Tongue (tissue), 2 donors: Measurements from ENCODE around the gene PIK3C2A. TPM values are rescaled to one million over a fixed set of nuclear protein-coding genes. Genes with fewer than 3 reads are reported as not detected.
"Not testable (repeated sequence)": the region's sequence is repeated elsewhere in the genome, so short reads cannot be mapped to it uniquely, and the experiment has no call there.

Source experiments
- DNase-seq: peaks from one replicate; pipeline ENCODE4 v3.0.0-alpha.2; 2015
- total RNA-seq: library from RNA; depleted of rRNA; stranded (reverse); fragments of >200 nt; gene quantifications from one replicate; pipeline ENCODE4 v1.2.3, GENCODE V29; 2014

PIK3C2A gene
- total RNA-seq = 60.8 TPM

- DNase-seq = peak; percentile 98
Measured at GRCh38 chr11:17207317-17208256, at the start of gene PIK3C2A. TSS of gene PIK3C2A (minus strand) at chr11:17207986. CDS start at chr11:17169741, 38,245 bp downstream.

DNA sequence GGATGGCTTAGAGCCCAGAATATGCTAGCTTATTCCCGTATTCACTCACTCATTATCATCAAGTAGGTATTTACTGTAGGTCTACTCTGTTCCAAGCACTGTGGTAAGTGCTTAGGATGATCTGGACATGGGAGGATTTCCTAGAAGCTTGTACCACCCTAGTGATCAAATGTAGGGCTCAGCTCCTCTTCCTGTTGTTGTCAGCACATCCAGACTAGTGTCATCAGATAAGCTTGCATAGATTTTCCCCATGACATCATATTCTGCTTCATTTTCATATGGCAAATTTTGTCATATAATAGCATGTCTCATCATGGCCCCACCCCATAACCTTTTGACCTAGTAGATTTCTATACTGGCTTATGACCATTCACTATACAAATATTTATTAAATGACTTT is 49.4 kb upstream of the PIK3C2A start:
- DNase-seq = no peak

- DNase-seq = peak; percentile 30
Measured at GRCh38 chr11:17256512-17256911, 48.7 kb upstream of the PIK3C2A start.

DNA sequence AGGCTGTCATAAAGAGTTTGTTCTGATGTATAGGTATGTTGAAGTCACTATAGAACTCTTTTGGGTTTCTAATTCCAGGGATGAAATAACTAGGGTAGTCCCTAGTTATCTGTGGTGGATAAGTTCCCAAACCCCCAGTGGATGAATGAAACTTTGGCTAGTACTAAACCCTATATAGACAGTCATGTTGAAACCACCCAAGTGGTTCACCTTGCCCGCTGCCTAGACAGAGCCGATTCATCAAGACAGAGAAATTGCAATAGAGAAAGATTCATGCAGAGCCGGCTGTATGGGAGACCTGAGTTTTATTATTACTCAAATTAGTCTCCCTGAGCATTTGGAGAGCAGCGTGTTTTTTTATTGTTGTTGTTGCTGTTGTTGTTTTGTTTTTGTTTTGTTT is 44.9 kb upstream of the PIK3C2A start:
- no peak for DNase-seq

- DNase-seq = no peak
Measured at GRCh38 chr11:17250561-17251350, 43.0 kb upstream of the PIK3C2A start.

- no peak for DNase-seq
Measured at GRCh38 chr11:17244046-17244445, 36.3 kb upstream of the PIK3C2A start.

GRCh38 chr11:17242954-17243353 is 35.2 kb upstream of the PIK3C2A start:
- DNase-seq = not testable (repeated sequence)

DNA sequence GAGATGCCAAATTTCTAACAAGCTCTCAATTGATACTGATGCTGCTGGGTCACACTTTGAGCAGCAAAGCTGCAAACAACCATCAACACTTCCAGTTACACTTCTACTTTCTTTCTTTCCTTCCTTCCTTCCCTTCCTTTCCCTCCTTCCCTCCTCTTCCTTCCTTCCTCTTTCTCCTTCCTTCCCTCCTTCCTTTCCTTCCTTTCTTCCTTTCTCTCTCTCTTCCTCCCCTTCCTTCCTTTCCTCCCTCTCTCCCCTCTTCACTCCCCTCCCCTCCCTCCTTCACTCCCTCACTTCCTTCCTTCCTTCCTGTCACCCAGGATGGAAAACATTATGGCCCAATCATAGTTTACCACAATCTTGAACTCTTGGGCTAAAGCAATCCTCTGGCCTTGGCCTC is 33.0 kb upstream of the PIK3C2A start:
- DNase-seq = no peak

DNA sequence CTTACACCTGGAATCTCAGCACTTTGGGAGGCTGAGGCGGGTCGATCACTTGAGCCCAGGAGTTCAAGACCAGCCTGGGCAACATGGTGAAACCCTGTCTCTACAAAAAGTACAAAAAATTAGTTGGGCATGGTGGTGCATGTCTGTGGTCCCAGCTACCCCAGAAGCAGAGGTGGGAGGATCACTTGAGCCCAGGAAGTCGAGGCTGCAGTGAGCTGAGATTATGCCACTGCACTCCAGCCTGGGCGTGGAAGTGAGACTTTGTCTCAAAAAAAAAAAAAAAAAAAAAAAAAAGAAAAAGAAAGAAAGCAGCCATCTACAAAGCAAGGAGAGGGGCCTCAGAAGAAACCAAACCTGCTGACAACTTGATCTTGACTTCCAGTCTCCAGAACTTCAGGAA is 32.1 kb upstream of the PIK3C2A start:
- DNase-seq = not testable (repeated sequence)

GRCh38 chr11:17238377-17238776 is 30.6 kb upstream of the PIK3C2A start:
- peak; percentile 13 for DNase-seq

- DNase-seq = peak; percentile 7
Measured at GRCh38 chr11:17233101-17233500, 25.3 kb upstream of the PIK3C2A start.

- DNase-seq = no peak
Measured at GRCh38 chr11:17230867-17231851, 23.4 kb upstream of the PIK3C2A start.

DNA sequence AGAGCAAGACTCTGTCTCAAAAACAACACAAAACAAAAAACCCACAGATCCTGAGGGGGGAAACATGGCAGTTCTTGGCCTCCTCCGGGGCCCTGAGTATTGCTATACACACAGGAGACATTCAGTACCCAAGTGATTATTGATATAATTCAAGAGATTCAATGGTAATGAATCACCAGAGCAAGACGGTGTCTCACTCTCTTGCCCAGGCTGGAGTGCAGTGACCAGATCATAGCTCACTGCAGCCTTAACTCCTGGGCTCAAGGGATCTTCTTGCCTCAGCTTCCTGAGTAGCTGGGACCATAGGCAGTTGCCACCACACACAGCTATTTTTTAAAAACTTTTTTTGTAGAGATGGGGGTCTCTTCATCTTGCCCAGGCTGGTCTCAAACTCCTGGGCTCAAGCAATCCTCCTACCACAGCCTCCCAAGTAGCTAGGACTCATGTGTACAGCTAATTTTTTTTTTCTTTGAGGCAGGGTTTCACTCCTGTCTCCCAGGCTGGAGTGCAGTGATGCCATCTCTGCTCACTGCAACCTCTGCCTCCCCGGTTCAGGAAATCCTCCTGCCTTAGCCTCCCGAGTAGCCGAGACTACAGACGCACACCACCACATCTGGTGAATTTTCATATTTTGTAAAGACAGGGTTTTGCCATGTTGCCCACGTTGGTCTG is 21.8 kb upstream of the PIK3C2A start:
- no peak for DNase-seq

- DNase-seq = not testable (repeated sequence)
Measured at GRCh38 chr11:17228186-17228925, 20.6 kb upstream of the PIK3C2A start.

DNA sequence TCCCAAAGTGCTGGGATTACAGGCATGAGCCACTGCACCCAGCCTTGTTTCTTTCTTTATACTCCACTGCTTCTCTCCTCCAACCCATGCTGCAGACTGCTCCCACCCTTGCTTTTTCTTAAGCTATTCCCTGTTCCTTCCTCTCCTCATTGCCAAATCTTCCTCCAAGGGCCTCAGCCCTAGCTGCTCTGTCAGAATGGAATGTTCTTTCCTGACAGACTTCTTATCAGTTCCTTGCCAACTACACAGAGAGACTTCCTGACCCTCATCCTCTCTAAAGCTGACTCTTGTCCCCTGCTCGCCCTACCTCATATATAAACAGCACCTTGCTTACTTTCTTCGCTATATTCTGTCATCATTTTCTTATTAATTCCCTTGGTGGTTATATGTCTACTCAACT is 16.9 kb upstream of the PIK3C2A start:
- DNase-seq = no peak

- DNase-seq = no peak
Measured at GRCh38 chr11:17221968-17222367, 14.2 kb upstream of the PIK3C2A start.

GRCh38 chr11:17219016-17219415 is 11.2 kb upstream of the PIK3C2A start:
- no peak for DNase-seq

DNA sequence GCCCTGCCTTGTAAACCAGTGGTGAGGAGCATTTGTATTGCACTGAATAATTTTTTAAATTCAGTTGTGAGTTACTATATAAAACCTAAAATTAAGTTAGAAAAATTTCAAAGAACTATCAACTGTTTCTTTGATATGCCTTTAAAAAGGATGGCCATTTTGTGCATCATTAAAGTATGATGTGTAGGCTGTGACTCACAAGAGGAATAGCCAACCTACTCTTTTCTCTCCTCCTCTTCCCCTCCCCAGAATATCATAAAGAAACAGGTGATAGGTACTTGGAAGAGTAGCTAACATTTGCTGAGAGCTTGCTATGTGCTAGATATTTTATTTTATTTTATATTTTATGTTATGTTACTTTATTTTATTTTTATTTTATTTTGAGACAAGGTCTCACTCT is 10.6 kb upstream of the PIK3C2A start:
- DNase-seq = no peak

GRCh38 chr11:17217401-17217800 is 9.6 kb upstream of the PIK3C2A start:
- no peak for DNase-seq

- DNase-seq = no peak
Measured at GRCh38 chr11:17214338-17214737, 6.6 kb upstream of the PIK3C2A start.

GRCh38 chr11:17211286-17211685 is 3.5 kb upstream of the PIK3C2A start:
- DNase-seq = no peak
